Smooth muscle cell (in vitro differentiated cells): ENCODE measurements around the gene MACF1. TPM values are rescaled to one million over a fixed set of nuclear protein-coding genes. Genes with fewer than 3 reads are reported as not detected.

Source experiments
- DNase-seq: peaks from one replicate; lab custom pipeline; 2025; ENCODE audit not compliant: unreplicated experiment; lab: John Stamatoyannopoulos, UW
- H2AFZ ChIP-seq: fragments of 200-600 bp; sonication (generic); 2 replicates; pipeline ENCODE4 v1.6.0; 2016; ENCODE audit warnings: antibody characterized with exemption, low read depth, mild to moderate bottlenecking
- H3F3A ChIP-seq: fragments of 200-600 bp; sonication (generic); 2 replicates; pipeline ENCODE4 v1.6.0; 2017; ENCODE audit warnings: antibody characterized with exemption, low read depth
- H3K27ac ChIP-seq: fragments of 200-600 bp; sonication (generic); 2 replicates; pipeline ENCODE4 v1.5.1; 2016; ENCODE audit warnings: low read depth, mild to moderate bottlenecking
- H3K27me3 ChIP-seq: fragments of 200-600 bp; sonication (generic); 2 replicates; pipeline ENCODE4 v1.6.1; 2016; ENCODE audit warnings: low read depth, mild to moderate bottlenecking
- H3K36me3 ChIP-seq: fragments of 200-600 bp; sonication (generic); 2 replicates; pipeline ENCODE4 v1.5.1; 2016; ENCODE audit warnings: low read depth
- H3K4me1 ChIP-seq: fragments of 200-600 bp; sonication (generic); 2 replicates; pipeline ENCODE4 v1.5.1; 2016; ENCODE audit warnings: low read depth
- H3K4me2 ChIP-seq: fragments of 200-600 bp; sonication (generic); 2 replicates; pipeline ENCODE4 v1.6.0; 2016; ENCODE audit warnings: mild to moderate bottlenecking
- H3K4me3 ChIP-seq: fragments of 200-600 bp; sonication (generic); 2 replicates; pipeline ENCODE4 v1.5.1; 2016; ENCODE audit warnings: mild to moderate bottlenecking
- H3K79me2 ChIP-seq: fragments of 200-600 bp; sonication (generic); 2 replicates; pipeline ENCODE4 v1.6.0; 2016; ENCODE audit warnings: low read depth, mild to moderate bottlenecking
- H3K9ac ChIP-seq: fragments of 200-600 bp; sonication (generic); 2 replicates; pipeline ENCODE4 v1.6.0; 2016; ENCODE audit warnings: low read depth
- H3K9me3 ChIP-seq: fragments of 200-600 bp; sonication (generic); replicated peaks from 2 replicates; pipeline ENCODE4 v1.5.1; 2016; ENCODE audit warnings: low read depth
- H4K20me1 ChIP-seq: fragments of 200-600 bp; sonication (generic); 2 replicates; pipeline ENCODE4 v1.6.0; 2016; ENCODE audit warnings: low read depth
- WGBS: methylation state at CpG from one replicate; pipeline ENCODE4 v1.1.7; 2016; ENCODE audit warnings: low lambda C conversion rate; 5-methylcytosine and 5-hydroxymethylcytosine counted together
- polyA plus RNA-seq: library from polyadenylated mRNA; unstranded; fragments of >200 nt; fragmentation: Nextera tagmentation; extraction: Ambion mirVana; gene quantifications from 2 replicates; pipeline ENCODE4 v1.2.1, GENCODE V29; 2016
- total RNA-seq: library from RNA; depleted of rRNA; stranded (reverse); fragments of >200 nt; gene quantifications from 2 replicates; pipeline ENCODE4 v1.2.3, GENCODE V29; 2014
- TF ChIP-seq, protein P1 (sequence below): fragments of 200-600 bp; sonication (generic); IDR thresholded peaks from 2 replicates; pipeline ENCODE4 v1.5.1; 2017; ENCODE audit warnings: borderline replicate concordance, mild to moderate bottlenecking, antibody characterized with exemption; ENCODE audit not compliant: insufficient read depth, poor library complexity, severe bottlenecking

The MACF1 gene
- total and polyA plus RNA-seq, 2 experiments from 2014 or later = 36.9 to 195 TPM

DNA sequence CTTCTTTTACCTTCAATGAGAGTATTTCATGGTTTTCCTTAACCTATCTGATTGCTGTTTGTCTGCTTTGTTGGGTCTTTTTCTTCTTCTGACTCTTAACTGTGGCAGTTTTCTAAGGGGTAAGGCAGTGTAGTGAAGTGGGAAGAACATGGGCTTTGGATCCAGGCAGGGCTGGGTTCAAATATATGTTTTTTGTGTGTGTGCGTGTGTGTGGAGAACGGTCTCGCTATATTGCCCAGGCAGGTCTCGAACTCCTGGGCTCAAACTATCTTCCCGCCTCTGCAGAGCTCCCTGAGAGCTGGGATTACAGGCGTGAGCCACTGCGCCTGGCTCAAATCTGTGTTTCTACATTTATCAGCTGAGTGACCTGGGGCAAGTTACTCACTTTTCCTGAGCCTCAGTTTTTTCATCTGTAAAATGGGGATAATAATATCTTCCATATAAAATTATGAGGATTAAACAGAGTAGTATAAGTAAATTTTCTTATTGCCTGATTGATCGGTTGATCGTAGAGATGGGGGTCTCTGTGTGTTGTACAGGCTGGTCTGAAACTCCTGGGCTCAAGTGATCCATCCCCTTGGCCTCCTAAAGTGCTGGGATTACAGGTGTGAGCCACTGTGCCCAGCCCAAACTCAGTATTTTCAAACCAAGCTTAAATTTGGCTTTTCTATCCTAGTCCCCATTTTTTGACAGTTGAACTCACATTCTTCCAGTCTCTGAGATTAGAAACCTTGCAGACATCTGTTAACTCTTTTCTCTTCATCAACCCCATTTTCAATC, 36.0 kb upstream of the MACF1 start:
- no peak for DNase-seq
- Histone ChIP-seq H4K20me1 (peaks cover 98% of the 10 kb centered on the region), H3K9ac (no peak overlapping the region), H3K27ac (no peak overlapping the region), H3K27me3 (no peaks in the 10 kb centered on the region), H3K79me2 (peaks cover 97% of the 10 kb centered on the region), H2AFZ (no peak overlapping the region), H3F3A (peaks cover 33% of the 10 kb centered on the region), H3K4me2 (no peak overlapping the region), H3K9me3 (no peaks in the 10 kb centered on the region), H3K36me3 (no peaks in the 10 kb centered on the region), H3K4me1 (peaks cover 66% of the 10 kb centered on the region), H3K4me3 (no peak overlapping the region)
- 94% methylated on average over 9 of the region's 9 CpGs for WGBS
- TF ChIP-seq, protein P1, sequence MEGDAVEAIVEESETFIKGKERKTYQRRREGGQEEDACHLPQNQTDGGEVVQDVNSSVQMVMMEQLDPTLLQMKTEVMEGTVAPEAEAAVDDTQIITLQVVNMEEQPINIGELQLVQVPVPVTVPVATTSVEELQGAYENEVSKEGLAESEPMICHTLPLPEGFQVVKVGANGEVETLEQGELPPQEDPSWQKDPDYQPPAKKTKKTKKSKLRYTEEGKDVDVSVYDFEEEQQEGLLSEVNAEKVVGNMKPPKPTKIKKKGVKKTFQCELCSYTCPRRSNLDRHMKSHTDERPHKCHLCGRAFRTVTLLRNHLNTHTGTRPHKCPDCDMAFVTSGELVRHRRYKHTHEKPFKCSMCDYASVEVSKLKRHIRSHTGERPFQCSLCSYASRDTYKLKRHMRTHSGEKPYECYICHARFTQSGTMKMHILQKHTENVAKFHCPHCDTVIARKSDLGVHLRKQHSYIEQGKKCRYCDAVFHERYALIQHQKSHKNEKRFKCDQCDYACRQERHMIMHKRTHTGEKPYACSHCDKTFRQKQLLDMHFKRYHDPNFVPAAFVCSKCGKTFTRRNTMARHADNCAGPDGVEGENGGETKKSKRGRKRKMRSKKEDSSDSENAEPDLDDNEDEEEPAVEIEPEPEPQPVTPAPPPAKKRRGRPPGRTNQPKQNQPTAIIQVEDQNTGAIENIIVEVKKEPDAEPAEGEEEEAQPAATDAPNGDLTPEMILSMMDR = no peak

DNA sequence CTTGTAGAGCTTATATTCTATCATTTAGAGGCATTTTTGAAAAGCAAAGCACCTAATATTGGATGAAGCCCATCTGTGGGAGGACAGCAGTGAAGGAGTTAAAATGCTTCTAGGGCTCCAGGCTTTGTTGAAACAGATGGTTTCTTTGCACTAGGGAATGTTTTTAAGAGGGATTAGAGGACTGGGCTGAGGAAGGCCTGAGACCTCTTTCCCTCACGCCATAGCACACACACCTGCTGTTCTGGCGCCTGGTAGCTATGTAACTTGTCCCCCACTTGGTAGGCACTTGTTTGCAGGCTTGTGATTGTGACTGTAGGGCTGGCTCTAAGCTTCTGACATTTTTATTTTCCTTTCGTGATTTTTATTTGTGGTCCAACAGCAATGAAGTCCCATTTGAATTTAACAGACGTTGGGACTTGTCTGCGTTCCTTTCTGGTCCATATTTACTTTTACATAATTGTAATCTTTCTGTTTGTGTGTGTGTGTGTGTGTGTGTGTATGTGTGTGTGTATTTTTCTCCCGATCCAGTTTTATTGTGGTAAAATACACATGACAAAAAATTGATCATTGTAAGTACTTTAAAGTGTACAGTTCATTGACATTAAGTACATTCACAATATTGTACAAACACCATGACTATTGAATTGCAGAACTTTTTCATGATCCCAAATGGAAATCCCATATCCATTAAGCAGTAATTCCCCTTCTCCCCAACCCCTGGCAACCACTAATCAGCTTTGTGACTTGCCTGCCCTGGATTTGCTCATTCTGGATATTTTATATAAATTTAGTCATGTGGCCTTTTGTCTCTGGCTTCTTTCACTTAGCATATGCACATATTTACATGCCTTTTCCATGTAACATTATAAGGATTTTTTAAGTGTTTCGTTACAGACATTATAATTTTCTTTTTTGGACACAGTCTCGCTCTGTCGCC, 33.5 kb upstream of the MACF1 start:
- Histone ChIP-seq H3K4me1 (peaks cover 68% of the 10 kb centered on the region), H3K27me3 (no peaks in the 10 kb centered on the region), H3K4me3 (no peak overlapping the region), H3K9me3 (no peaks in the 10 kb centered on the region), H3K4me2 (no peak overlapping the region), H4K20me1 (peaks cover 95% of the 10 kb centered on the region), H3K79me2 (peaks cover 95% of the 10 kb centered on the region), H3K9ac (no peak overlapping the region), H3K27ac (peak overlapping the region; percentile 20), H3F3A (peaks cover 27% of the 10 kb centered on the region), H2AFZ (no peak overlapping the region), H3K36me3 (no peaks in the 10 kb centered on the region)
- TF ChIP-seq, protein P1 = no peak
- WGBS = 61% methylated on average over 9 of the region's 9 CpGs
- no peak for DNase-seq

GRCh38 chr1:39173119-39173994, 31.1 kb upstream of the MACF1 start:
- peak overlapping the region; percentile 63 for H3K4me2 ChIP-seq
- no peaks in the 10 kb centered on the region for H3K36me3 ChIP-seq
- no peak overlapping the region for H2AFZ ChIP-seq
- peaks cover 85% of the 10 kb centered on the region for H3K4me1 ChIP-seq
- H3K9me3 ChIP-seq = no peaks in the 10 kb centered on the region
- peaks cover 95% of the 10 kb centered on the region for H3K79me2 ChIP-seq
- no peaks in the 10 kb centered on the region for H3K27me3 ChIP-seq
- no peak overlapping the region for H3K4me3 ChIP-seq
- H3F3A ChIP-seq = peaks cover 34% of the 10 kb centered on the region
- no peak for DNase-seq
- TF ChIP-seq, protein P1 = peak; percentile 13
- 81% methylated on average over 9 of the region's 9 CpGs for WGBS
- H3K27ac ChIP-seq = peak overlapping the region; percentile 61
- peak overlapping the region; percentile 31 for H3K9ac ChIP-seq
- peaks cover 92% of the 10 kb centered on the region for H4K20me1 ChIP-seq
